GM11168 (cell line): ENCODE measurements around the gene ATP8A2.

ENCODE experiments used
- in situ Hi-C: fragments of 300-500 bp; cut with MboI; formaldehyde crosslinking; loops from one replicate; pipeline ENCODE4 v1.12.0; 2022; ENCODE audit warnings: low sequenced_read_pairs; ENCODE audit not compliant: unreplicated experiment

ATP8A2 gene

GRCh38 chr13:26011996-26012821 is 640.4 kb downstream of the ATP8A2 start:
- in situ Hi-C loops, result no loop called here

DNA sequence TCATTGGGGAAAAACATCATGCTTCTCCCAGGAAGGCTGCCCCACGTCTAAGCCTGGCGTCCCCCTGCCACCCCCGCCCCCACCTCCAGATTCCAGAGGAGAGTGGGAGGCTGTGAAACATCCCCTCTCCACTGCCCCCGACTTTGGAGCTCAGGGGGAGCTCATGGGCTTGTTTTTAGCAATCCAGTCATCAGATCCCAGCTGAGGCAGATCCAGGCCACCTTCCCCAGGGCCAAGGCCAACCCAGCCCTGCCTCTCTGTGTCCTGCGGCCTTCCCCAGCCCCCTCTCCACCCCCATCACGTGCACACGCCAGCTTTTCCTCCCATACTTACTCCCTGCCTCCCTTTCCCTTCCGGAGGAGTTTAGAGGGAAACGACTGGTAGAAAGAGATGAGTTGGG is 641.2 kb downstream of the ATP8A2 start:
- in situ Hi-C loops, result no loop called here

GRCh38 chr13:26015271-26016125 is 643.7 kb downstream of the ATP8A2 start:
- in situ Hi-C loops, result no loop called here

DNA sequence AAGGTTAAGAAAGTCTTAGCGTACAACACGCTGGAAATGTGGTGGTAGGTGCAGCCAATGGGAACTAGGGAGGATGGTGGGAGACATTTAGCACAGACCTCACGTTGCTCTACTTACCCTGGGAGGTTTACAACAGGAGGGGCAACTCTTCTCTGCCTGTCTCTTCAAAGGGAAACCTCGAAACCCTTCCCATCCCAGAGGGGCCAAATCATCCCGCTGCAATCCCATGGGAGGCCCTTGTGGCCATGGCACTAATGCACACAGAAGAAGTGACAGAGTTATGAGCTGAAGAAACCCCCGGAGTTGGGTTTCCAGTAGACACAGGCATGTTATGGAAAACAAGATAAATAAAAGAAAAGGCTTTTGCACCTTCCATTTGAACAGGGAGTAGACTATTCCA is 644.4 kb downstream of the ATP8A2 start:
- in situ Hi-C loops, result no loop called here

DNA sequence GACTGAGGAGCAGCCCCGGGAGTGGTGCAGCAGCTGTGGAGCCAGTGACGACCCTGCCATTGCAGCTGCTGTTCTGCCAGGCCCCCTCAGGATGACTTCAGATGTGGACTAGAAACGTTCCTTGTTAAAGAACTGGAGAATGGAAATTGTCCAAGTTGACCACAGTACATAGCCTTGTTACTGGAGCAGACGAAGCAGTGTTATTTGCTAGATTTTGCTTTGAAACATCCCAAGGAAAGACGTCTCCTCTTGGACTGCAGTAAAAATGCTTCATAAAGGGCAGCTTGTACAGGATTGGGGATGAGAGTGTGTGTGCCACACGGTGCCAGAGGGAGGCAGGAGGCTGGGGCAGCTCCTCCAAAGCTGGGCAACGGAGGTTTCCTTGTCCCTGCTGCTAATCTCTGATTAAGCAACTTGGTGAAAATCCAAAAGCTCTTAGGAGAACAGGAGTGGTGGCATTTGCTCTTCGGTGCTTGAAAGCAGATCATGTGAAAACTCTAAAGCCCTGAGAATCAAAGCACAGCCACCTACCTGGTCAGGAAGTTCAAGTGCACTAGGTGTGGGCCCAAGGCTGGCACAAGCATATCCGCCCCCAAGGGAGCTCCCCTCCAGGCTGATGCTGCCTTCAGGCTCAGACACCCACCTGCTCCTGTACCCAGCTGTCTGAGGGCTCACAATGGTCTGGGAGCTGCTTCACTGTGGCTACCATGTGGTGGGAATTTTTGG is 645.6 kb downstream of the ATP8A2 start:
- in situ Hi-C loops, result no loop called here

DNA sequence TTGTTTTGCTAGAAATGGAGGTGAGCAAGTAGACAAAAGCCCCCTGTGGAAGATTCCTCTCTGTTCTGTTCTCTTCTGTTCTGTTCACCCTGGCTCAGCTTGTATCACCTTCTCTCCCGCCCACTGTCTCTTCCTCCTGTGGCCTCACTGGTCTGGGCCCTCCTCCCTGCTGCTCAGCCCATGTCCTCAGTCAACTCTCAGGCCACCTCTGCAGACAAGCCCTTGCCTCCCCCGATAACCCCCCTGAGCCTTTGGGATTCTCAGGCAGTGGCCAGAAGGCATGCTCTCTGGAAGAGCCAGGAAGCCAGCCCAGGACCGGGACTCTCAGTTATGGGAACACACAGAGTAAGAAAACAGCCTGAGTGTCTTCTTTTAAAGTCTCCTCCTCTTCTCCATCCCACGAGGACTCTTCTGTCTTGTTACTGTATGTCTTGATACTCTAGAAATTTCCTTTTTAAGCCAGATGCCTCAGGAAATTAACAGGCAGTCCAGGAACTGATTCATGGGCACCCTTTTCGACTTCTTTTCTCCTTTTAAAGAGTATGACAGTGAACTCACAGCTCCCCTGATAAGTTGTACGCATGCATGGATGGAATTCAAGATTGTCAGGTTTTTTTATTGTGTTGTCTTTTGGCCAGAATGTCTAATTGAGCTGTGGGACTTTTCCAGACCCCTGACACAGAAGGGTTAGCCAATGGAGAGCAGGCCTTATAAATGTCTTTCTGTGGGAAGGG is 646.3 kb downstream of the ATP8A2 start:
- in situ Hi-C loops, result no loop called here

GRCh38 chr13:26019251-26019650 is 647.5 kb downstream of the ATP8A2 start:
- in situ Hi-C loops, result no loop called here

GRCh38 chr13:26019881-26020870 is 648.4 kb downstream of the ATP8A2 start:
- in situ Hi-C loops, result no loop called here

- in situ Hi-C loops, result no loop called here
Measured at GRCh38 chr13:26020891-26021290, 649.1 kb downstream of the ATP8A2 start.

- in situ Hi-C loops, result no loop called here
Measured at GRCh38 chr13:26021516-26021915, 649.7 kb downstream of the ATP8A2 start.

DNA sequence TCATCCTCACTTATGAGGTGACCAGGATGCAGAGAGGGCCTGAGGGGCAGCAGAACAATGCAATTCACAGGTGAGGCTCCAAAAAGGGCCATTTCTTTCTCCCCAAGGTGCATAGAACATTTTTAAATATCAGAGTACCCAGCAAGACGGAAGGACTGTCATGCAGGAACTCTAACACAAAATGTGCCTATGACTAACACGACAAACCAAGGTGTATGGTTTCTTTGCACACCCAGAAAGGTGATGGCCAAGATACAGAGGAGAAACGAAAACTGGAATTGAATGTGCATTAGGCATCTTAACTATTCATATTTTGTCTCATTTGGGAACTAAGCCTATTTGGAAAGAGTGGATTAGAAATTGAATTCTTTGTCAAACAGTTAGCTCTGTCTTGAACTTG is 650.2 kb downstream of the ATP8A2 start:
- in situ Hi-C loops, result no loop called here

GRCh38 chr13:26022538-26023292 is 650.9 kb downstream of the ATP8A2 start:
- in situ Hi-C loops, result no loop called here

DNA sequence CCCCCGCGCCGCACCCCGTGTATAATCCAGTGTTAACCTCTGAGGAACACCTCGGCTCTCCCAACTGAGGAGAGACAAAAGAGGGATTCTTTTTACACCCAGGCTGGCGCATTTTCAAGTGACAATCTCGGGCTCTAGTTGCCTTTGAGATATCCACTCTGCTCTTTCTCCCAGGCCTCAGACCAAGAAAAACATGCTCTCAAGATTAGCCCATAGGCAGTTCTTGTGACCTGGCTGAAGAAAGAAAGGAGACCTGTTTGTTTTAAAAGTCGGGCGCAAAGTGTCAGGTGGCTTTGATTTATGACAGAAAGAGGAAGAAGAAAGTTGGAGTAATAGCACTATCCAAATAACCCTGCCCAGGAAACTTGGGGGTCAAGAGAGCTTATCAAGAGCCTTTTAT is 652.8 kb downstream of the ATP8A2 start:
- in situ Hi-C loops, result no loop called here

DNA sequence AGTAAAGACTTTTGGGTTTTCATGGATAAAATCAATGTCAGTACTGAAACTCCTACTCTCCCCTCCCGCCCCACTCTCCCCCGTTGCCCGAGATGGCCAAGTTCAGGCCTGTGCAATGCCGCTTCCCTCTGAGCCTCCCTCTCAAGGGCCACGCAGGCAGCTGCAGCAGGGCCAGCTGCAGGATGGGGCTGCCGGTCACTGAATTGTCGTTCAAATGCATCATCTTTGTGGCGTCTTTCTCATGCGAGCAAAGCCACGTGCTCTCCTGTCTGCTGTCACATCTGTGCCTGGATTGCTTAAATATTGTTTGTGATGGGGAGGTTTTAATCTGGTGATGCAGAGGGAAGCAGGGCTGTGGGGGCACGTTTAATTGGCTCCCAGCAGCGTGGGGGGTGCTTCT is 653.4 kb downstream of the ATP8A2 start:
- in situ Hi-C loops, result no loop called here

GRCh38 chr13:26025771-26026170 is 654.0 kb downstream of the ATP8A2 start:
- in situ Hi-C loops, result no loop called here

GRCh38 chr13:26026211-26026610 is 654.4 kb downstream of the ATP8A2 start:
- in situ Hi-C loops, result no loop called here

- in situ Hi-C loops, result no loop called here
Measured at GRCh38 chr13:26029581-26030136, 657.9 kb downstream of the ATP8A2 start.

GRCh38 chr13:26030331-26030730 is 658.6 kb downstream of the ATP8A2 start:
- in situ Hi-C loops, result no loop called here
